K562 (cell line): ENCODE results near the gene LTBP4. TPM values are rescaled to one million over a fixed set of nuclear protein-coding genes. Genes with fewer than 3 reads are reported as not detected.
A peak's percentile ranks its signal among the peaks of the same experiment; 100 is the strongest.

Source experiments
- ATAC-seq: fragments of 200-7000 bp; cut with Tn5 transposase; 3 replicates; pipeline ENCODE4 v1.9.1; 2020; ENCODE audit warnings: moderate library complexity
- BruUV-seq: library from RNA; stranded (reverse); fragments of 400-500 nt; replicated peaks from 2 replicates; lab custom pipeline; 2021; lab: Mats Ljungman, UMichigan
- CTCF ChIA-PET: fragments of 300-600 bp; formaldehyde crosslinking; extraction: SDS; loops from one replicate; lab custom pipeline; 2021; ENCODE audit warnings: low intra/inter-chr PET ratio; lab: Yijun Ruan, JAX
- POLR2A ChIA-PET: fragments of 300-600, 350-650 bp; sonication (Branson Sonifier 250); formaldehyde crosslinking; extraction: SDS; loops from one replicate; lab custom pipeline; 2021; ENCODE audit warnings: antibody characterized with exemption, inconsistent platforms; lab: Yijun Ruan, JAX
- DNase-seq, 4 experiments: peaks; one replicate each; pipeline versions ENCODE4 v3.0.0 to v3.0.0-alpha.2; 2011 to 2018; ENCODE audit warnings: low spot score in 3 of 4, mixed read lengths in 3 of 4; ENCODE audit errors: extremely low read depth in 1 of 4
- FAIRE-seq: peaks from 2 replicates; lab custom pipeline; 2011; peaks lifted over from hg19 to GRCh38; lab: Jason Lieb, UNC
- H2AFZ ChIP-seq: 2 replicates; pipeline ENCODE4 v1.6.0; 2011; ENCODE audit warnings: low read depth, low read length, control low read depth, inconsistent platforms
- H3K27ac ChIP-seq: fragments of 200-600 bp; 3 replicates; pipeline ENCODE4 v1.8.0; 2011; ENCODE audit warnings: low read depth, mild to moderate bottlenecking, control low read depth, inconsistent platforms, low read length, moderate library complexity, mixed read lengths; ENCODE audit errors: extremely low read depth
- H3K27me3 ChIP-seq, 2 experiments: fragments of 300-600 bp in 1 of 2; 2 replicates in 1 of 2; 3 replicates in 1 of 2; pipeline versions ENCODE4 v1.6.0 to v1.8.0; 2011; ENCODE audit warnings: inconsistent platforms in 2 of 2, low read length in 2 of 2, mild to moderate bottlenecking in 1 of 2, mixed read lengths in 1 of 2, moderate library complexity in 1 of 2; ENCODE audit not compliant: control insufficient read depth in 2 of 2, insufficient read depth in 2 of 2
- H3K36me3 ChIP-seq: fragments of 300-600 bp; 3 replicates; pipeline ENCODE4 v1.8.0; 2011; ENCODE audit warnings: mild to moderate bottlenecking, low read length, inconsistent platforms; ENCODE audit not compliant: control insufficient read depth, insufficient read depth
- H3K4me1 ChIP-seq, 2 experiments: fragments of 200-600 bp in 1 of 2; replicated peaks in 1 of 2; 2 replicates in 1 of 2; 3 replicates in 1 of 2; pipeline versions ENCODE4 v1.5.1 to v1.8.0; 2011; ENCODE audit warnings: inconsistent platforms in 2 of 2, low read length in 2 of 2, mild to moderate bottlenecking in 1 of 2, mixed read lengths in 1 of 2, moderate library complexity in 1 of 2; ENCODE audit not compliant: control insufficient read depth in 2 of 2, insufficient read depth in 2 of 2
- H3K4me2 ChIP-seq: 2 replicates; pipeline ENCODE4 v1.6.1; 2011; ENCODE audit warnings: low read length, control low read depth, inconsistent platforms, mixed read lengths; ENCODE audit not compliant: insufficient read depth
- H3K4me3 ChIP-seq: fragments of 200-600 bp; sonication (generic), shearing (Covaris generic); 2 replicates; pipeline ENCODE4 v1.5.1; 2016; ENCODE audit warnings: control low read depth, inconsistent platforms
- H3K79me2 ChIP-seq: fragments of 200-600 bp; 3 replicates; pipeline ENCODE4 v1.8.0; 2011; ENCODE audit warnings: low read length, inconsistent platforms; ENCODE audit not compliant: control insufficient read depth, insufficient read depth
- H3K9ac ChIP-seq, 2 experiments: 2 replicates each; pipeline versions ENCODE4 v1.6.0 to v1.6.1; 2011; ENCODE audit warnings: low read depth in 2 of 2, low read length in 2 of 2, control low read depth in 1 of 2, inconsistent platforms in 1 of 2, mild to moderate bottlenecking in 1 of 2, mixed read lengths in 1 of 2; ENCODE audit not compliant: insufficient read depth in 1 of 2
- H3K9me1 ChIP-seq: one replicate; pipeline ENCODE4 v1.6.0; 2011; ENCODE audit warnings: inconsistent platforms, mild to moderate bottlenecking, low read length, moderate library complexity; ENCODE audit not compliant: control insufficient read depth, insufficient read depth
- H3K9me3 ChIP-seq: replicated peaks from 2 replicates; pipeline ENCODE4 v1.5.1; 2011; ENCODE audit warnings: low read depth, low read length, inconsistent platforms; ENCODE audit not compliant: control insufficient read depth, insufficient read depth
- H4K20me1 ChIP-seq: replicated peaks from 2 replicates; pipeline ENCODE4 v1.6.1; 2011; ENCODE audit warnings: low read length, inconsistent platforms, mixed read lengths; ENCODE audit not compliant: control insufficient read depth, insufficient read depth
- ATF6 ChIP-seq: sonication (generic); formaldehyde crosslinking; IDR thresholded peaks from 2 replicates; pipeline ENCODE4 v1.4.0; 2020; ENCODE audit warnings: mild to moderate bottlenecking, missing genetic modification reagents
- BRF1 ChIP-seq: IDR thresholded peaks from 3 replicates; pipeline ENCODE4 v1.6.1; 2011; ENCODE audit warnings: borderline replicate concordance, mild to moderate bottlenecking; ENCODE audit not compliant: insufficient read length; ENCODE audit errors: extremely low read depth
- HOMEZ ChIP-seq: fragments of 250-450 bp; sonication (Bioruptor Pico); IDR thresholded peaks from 2 replicates; pipeline ENCODE4 v1.4.0; 2020; ENCODE audit warnings: mild to moderate bottlenecking, moderate library complexity
- NBN ChIP-seq: fragments of 450-650 bp; IDR thresholded peaks from 2 replicates; pipeline ENCODE4 v1.6.1; 2016; ENCODE audit warnings: low read depth, mild to moderate bottlenecking
- NELFE ChIP-seq: IDR thresholded peaks from 2 replicates; pipeline ENCODE4 v1.6.1; 2011; ENCODE audit warnings: mild to moderate bottlenecking; ENCODE audit not compliant: insufficient read depth, insufficient read length
- NFE2L1 ChIP-seq: fragments of 450-650 bp; IDR thresholded peaks from 2 replicates; pipeline ENCODE4 v1.6.1; 2016; ENCODE audit warnings: missing genetic modification characterization, low read depth, mild to moderate bottlenecking, missing compliant biosample characterization, moderate library complexity, borderline replicate concordance
- NFIX ChIP-seq: fragments of 250-450 bp; sonication (Bioruptor Pico); IDR thresholded peaks from 2 replicates; pipeline ENCODE4 v1.4.0; 2020; ENCODE audit warnings: low read depth, mild to moderate bottlenecking, moderate library complexity
- SMC3 ChIP-seq: conservative IDR thresholded peaks from 2 replicates; pipeline ENCODE4 v1.6.1; 2011; ENCODE audit warnings: low read depth, low read length, improper control_type of control experiment; ENCODE audit not compliant: insufficient read depth
- U2AF2 ChIP-seq: fragments of 200-400 bp; formaldehyde crosslinking; optimal IDR thresholded peaks from 2 replicates; pipeline ENCODE3; 2017; ENCODE audit warnings: low read depth, mild to moderate bottlenecking, low read length
- ZNF57 ChIP-seq: fragments of 450-650 bp; formaldehyde crosslinking; IDR thresholded peaks from 2 replicates; pipeline ENCODE4 v1.4.0; 2020; ENCODE audit warnings: mild to moderate bottlenecking, moderate library complexity
- WGBS: fragments of 100-300 bp; shearing (Covaris generic); methylation state at CpG from one replicate; pipeline ENCODE4 v1.1.6; 2016; ENCODE audit warnings: low coverage, mixed read lengths; ENCODE audit not compliant: insufficient coverage; ENCODE audit errors: missing lambda C conversion rate; 5-methylcytosine and 5-hydroxymethylcytosine counted together
- in situ Hi-C: fragments of 300-500 bp; cut with MboI; formaldehyde crosslinking; loops from 4 replicates; pipeline ENCODE4 v1.15.0; 2018; ENCODE audit warnings: inconsistent platforms, mixed read lengths
- intact Hi-C: fragments of 100-400 bp; cut with micrococcal nuclease; formaldehyde crosslinking; loops from 2 replicates; pipeline ENCODE4 v1.14.2; 2022
- polyA plus RNA-seq, 8 experiments: library from polyadenylated mRNA; depleted of rRNA in 4 of 8; stranded (reverse) in 5 of 8; unstranded in 3 of 8; fragments of >200 nt; fragmentation: Nextera tagmentation in 2 of 8; fragmentation: Illumina TruSeq in 1 of 8; extraction: Ambion mirVana in 2 of 8; extraction: Trizol in 1 of 8; gene quantifications; 2 replicates each; pipeline versions ENCODE4 v1.2.1 to v1.2.3, GENCODE V29; 2011 to 2014; ENCODE audit warnings: inconsistent platforms in 1 of 8, missing spikeins in 1 of 8
- total RNA-seq, 7 experiments: library from RNA; depleted of rRNA in 6 of 7; stranded (reverse); fragments of >200 nt in 6 of 7; fragmentation: Illumina TruSeq in 2 of 7; extraction: Trizol in 2 of 7; gene quantifications; 2 replicates each; pipeline versions ENCODE4 v1.2.1 to v1.2.3, GENCODE V29; 2011 to 2021; ENCODE audit warnings: low replicate concordance in 1 of 7

LTBP4 gene
- total and polyA plus RNA-seq, 9 of the 15 experiments (the other 6 are each of a cell fraction or from before 2014, with no cell fraction given): 0.35 to 160 (median 31.6) TPM

- Histone ChIP-seq H3K4me1 (peaks cover 10 to 22% of the 10 kb centered on the region in 2 experiments), H3K36me3 (no peaks in the 10 kb centered on the region), H4K20me1 (no peaks in the 10 kb centered on the region), H3K27ac (no peak overlapping the region), H3K9me3 (no peaks in the 10 kb centered on the region), H3K4me2 (no peak overlapping the region), H3K4me3 (no peak overlapping the region), H3K79me2 (no peaks in the 10 kb centered on the region; the same call in 2 of the 3 replicates), H3K9ac (no peak overlapping the region), H3K9me1 (no peaks in the 10 kb centered on the region), H3K27me3 (no peaks in the 10 kb centered on the region), H2AFZ (peak overlapping the region; percentile 1; the same call in 1 of the 2 replicates)
- no peak for DNase-seq
- in situ Hi-C loops (loop anchor here (5.0 kb wide), 1 partner anchor 483 kb away; no protein-coding TSS in a partner anchor), intact Hi-C loops (no loop called here)
- no peak for FAIRE-seq
- CTCF ChIA-PET: no interaction called here
- ATAC-seq: no peak
- POLR2A ChIA-PET: interaction anchor here (0.7 kb wide), 1 partner anchor 507 kb away, joined by 4 read pairs; no protein-coding TSS in a partner anchor
- BruUV-seq: no TSS peak
- 59% methylated on average over 5 of the region's 5 CpGs for WGBS
- TF ChIP-seq NELFE (no peak), ATF6 (no peak), BRF1 (no peak), ZNF57 (no peak), HOMEZ (CRISPR knock-in tag) (no peak), NFE2L1 (tag) (no peak), NBN (no peak), SMC3 (no peak), NFIX (CRISPR knock-in tag) (no peak), U2AF2 (no peak)
Measured at GRCh38 chr19:40659116-40659515, 57.9 kb downstream of the LTBP4 start.
